K562 (cell line): Measurements from ENCODE around the gene DNAJB14. TPM values are rescaled to one million over a fixed set of nuclear protein-coding genes. Genes with fewer than 3 reads are reported as not detected.

Experiments used
- CCAR2 ChIP-seq: fragments of 200-400 bp; formaldehyde crosslinking; IDR thresholded peaks from 2 replicates; pipeline ENCODE4 v1.6.1; 2017; ENCODE audit warnings: mild to moderate bottlenecking, low read depth, low read length
- ELF4 ChIP-seq: fragments of 450-650 bp; formaldehyde crosslinking; IDR thresholded peaks from 2 replicates; pipeline ENCODE4 v1.4.0; 2022; ENCODE audit warnings: missing genetic modification characterization
- ESRRA ChIP-seq: fragments of 450-650 bp; IDR thresholded peaks from 2 replicates; pipeline ENCODE4 v1.6.1; 2014; ENCODE audit warnings: low read depth, mild to moderate bottlenecking, moderate library complexity, borderline replicate concordance
- FIP1L1 ChIP-seq: fragments of 200-400 bp; formaldehyde crosslinking; IDR thresholded peaks from 2 replicates; pipeline ENCODE4 v1.6.1; 2018; ENCODE audit warnings: mild to moderate bottlenecking, low read depth, low read length; ENCODE audit not compliant: poor library complexity, severe bottlenecking
- HNRNPH1 ChIP-seq: fragments of 200-400 bp; formaldehyde crosslinking; optimal IDR thresholded peaks from 2 replicates; pipeline ENCODE3; 2017; ENCODE audit warnings: low read depth, mild to moderate bottlenecking, low read length, moderate library complexity
- LARP7 ChIP-seq: fragments of 450-650 bp; IDR thresholded peaks from 2 replicates; pipeline ENCODE4 v1.6.1; 2016
- NEUROD1 ChIP-seq: fragments of 150-350 bp; IDR thresholded peaks from 2 replicates; pipeline ENCODE4 v1.6.1; 2014; ENCODE audit warnings: borderline replicate concordance, low read length, low read depth; ENCODE audit not compliant: partially characterized antibody
- NFATC3 ChIP-seq: fragments of 450-650 bp; IDR thresholded peaks from 2 replicates; pipeline ENCODE4 v1.6.1; 2017; ENCODE audit warnings: mild to moderate bottlenecking
- NUFIP1 ChIP-seq: fragments of 450-650 bp; IDR thresholded peaks from 2 replicates; pipeline ENCODE4 v1.6.1; 2018; ENCODE audit not compliant: partially characterized antibody
- PHB2 ChIP-seq: fragments of 450-650 bp; IDR thresholded peaks from 2 replicates; pipeline ENCODE4 v1.6.1; 2017; ENCODE audit warnings: low read depth
- PML ChIP-seq: IDR thresholded peaks from 2 replicates; pipeline ENCODE4 v1.6.1; 2012; ENCODE audit warnings: low read length, inconsistent platforms
- POLR3G ChIP-seq: IDR thresholded peaks from 2 replicates; pipeline ENCODE4 v1.6.1; 2011; ENCODE audit not compliant: insufficient read length, insufficient replicate concordance; ENCODE audit errors: extremely low read depth
- PRPF4 ChIP-seq: fragments of 200-400 bp; formaldehyde crosslinking; IDR thresholded peaks from one replicate; pipeline ENCODE4 v1.6.1; 2017; ENCODE audit warnings: low read length, low read depth, mild to moderate bottlenecking; ENCODE audit not compliant: insufficient read depth, poor library complexity, severe bottlenecking
- RNF2 ChIP-seq: sonication (generic); IDR thresholded peaks from 2 replicates; pipeline ENCODE4 v1.6.1; 2016
- SMAD3 ChIP-seq: fragments of 450-650 bp; formaldehyde crosslinking; conservative IDR thresholded peaks from 2 replicates; pipeline ENCODE4 v1.4.0; 2020; ENCODE audit warnings: mild to moderate bottlenecking
- U2AF1 ChIP-seq: fragments of 200-400 bp; formaldehyde crosslinking; optimal IDR thresholded peaks from 2 replicates; pipeline ENCODE3; 2017; ENCODE audit warnings: mild to moderate bottlenecking, low read depth, low read length, moderate library complexity
- YBX1 ChIP-seq: fragments of 450-650 bp; IDR thresholded peaks from 2 replicates; pipeline ENCODE4 v1.7.1; 2016; ENCODE audit warnings: mild to moderate bottlenecking
- ZC3H8 ChIP-seq: fragments of 450-650 bp; IDR thresholded peaks from 2 replicates; pipeline ENCODE4 v1.6.1; 2017
- ZNF274 ChIP-seq: IDR thresholded peaks from 2 replicates; pipeline ENCODE4 v1.6.1; 2011; ENCODE audit warnings: low read depth, mild to moderate bottlenecking, low read length, moderate library complexity, borderline replicate concordance
- ZNF282 ChIP-seq: sonication (generic); formaldehyde crosslinking; IDR thresholded peaks from 2 replicates; pipeline ENCODE4 v1.8.1; 2023; ENCODE audit warnings: missing genetic modification reagents
- ZNF311 ChIP-seq: fragments of 250-450 bp; sonication (Bioruptor Pico); IDR thresholded peaks from 2 replicates; pipeline ENCODE4 v1.4.0; 2020; ENCODE audit warnings: mild to moderate bottlenecking, moderate library complexity
- ZNF586 ChIP-seq: fragments of 450-650 bp; formaldehyde crosslinking; conservative IDR thresholded peaks from 2 replicates; pipeline ENCODE4 v1.4.0; 2020; ENCODE audit warnings: mild to moderate bottlenecking, moderate library complexity
- polyA plus RNA-seq, 8 experiments: library from polyadenylated mRNA; depleted of rRNA in 4 of 8; stranded (reverse) in 5 of 8; unstranded in 3 of 8; fragments of >200 nt; fragmentation: Nextera tagmentation in 2 of 8; fragmentation: Illumina TruSeq in 1 of 8; extraction: Ambion mirVana in 2 of 8; extraction: Trizol in 1 of 8; gene quantifications; 2 replicates each; pipeline versions ENCODE4 v1.2.1 to v1.2.3, GENCODE V29; 2011 to 2014; ENCODE audit warnings: inconsistent platforms in 1 of 8, missing spikeins in 1 of 8
- total RNA-seq, 7 experiments: library from RNA; depleted of rRNA in 6 of 7; stranded (reverse); fragments of >200 nt in 6 of 7; fragmentation: Illumina TruSeq in 2 of 7; extraction: Trizol in 2 of 7; gene quantifications; 2 replicates each; pipeline versions ENCODE4 v1.2.1 to v1.2.3, GENCODE V29; 2011 to 2021; ENCODE audit warnings: low replicate concordance in 1 of 7
- TF ChIP-seq, protein P1 (sequence below), 2 experiments: fragments of 450-650 bp; conservative IDR thresholded peaks; 2 replicates each; pipeline ENCODE4 v1.6.1; 2017; ENCODE audit warnings: mild to moderate bottlenecking in 2 of 2, moderate library complexity in 2 of 2
- TF ChIP-seq, protein P2 (sequence below), 2 experiments: fragments of 450-650 bp in 1 of 2; sonication (generic) in 1 of 2; formaldehyde crosslinking in 1 of 2; IDR thresholded peaks in 1 of 2; conservative IDR thresholded peaks in 1 of 2; 2 replicates each; pipeline versions ENCODE4 v1.6.1 to v1.8.1; 2016 to 2023; ENCODE audit warnings: mild to moderate bottlenecking in 2 of 2, moderate library complexity in 2 of 2, inconsistent platforms in 1 of 2, missing genetic modification reagents in 1 of 2

Gene DNAJB14
- total and polyA plus RNA-seq, 9 of the 15 experiments (the other 6 are each of a cell fraction or from before 2014, with no cell fraction given) = 5.5 to 28.0 (median 12.7) TPM

DNA sequence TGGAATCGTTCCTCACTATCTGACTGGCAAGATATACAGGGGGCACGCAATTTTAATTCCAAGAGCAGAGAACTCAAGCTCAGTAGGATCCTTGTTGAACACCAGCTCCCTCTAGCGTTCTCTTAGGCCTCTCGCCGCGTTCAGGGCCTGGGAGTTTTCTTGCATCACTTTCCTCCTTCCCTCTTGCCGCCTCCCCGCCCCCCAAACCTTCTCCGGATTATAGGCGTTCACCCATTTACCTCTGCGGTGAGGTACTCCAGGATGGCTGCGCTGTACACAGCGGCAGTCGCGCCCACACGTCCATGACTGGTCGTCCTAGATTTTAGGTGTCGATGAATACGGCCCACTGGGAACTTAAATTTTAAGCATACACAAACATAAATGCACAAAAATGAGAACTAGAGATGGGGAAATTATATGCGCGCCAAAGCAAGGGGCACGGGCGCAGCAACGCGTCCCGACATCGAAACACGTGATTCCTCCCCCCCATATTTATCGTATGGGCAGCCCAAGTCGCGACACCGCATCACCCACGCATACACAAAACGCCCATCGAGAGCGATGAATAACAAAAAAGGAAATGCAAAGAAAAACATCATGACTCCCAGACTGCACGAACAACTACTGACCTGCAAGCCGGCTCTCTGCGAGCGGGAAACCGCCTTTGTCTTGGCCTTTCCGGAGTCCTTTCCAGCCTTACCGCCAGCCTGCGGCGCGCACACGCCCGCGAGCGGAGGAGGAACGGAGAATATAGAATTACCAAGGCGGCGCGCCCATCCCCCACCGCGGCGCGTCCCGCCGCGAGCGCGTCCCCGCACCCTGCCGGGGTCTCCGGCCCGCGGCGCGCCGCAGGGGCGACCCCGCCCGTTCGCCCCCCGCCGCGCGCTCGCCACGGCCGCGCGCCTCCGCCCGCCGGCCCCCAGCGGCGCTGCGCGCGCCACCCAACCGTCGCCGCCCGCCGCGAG is 2.9 kb upstream of the DNAJB14 start (continued):
- no peak for TF ChIP-seq FIP1L1
- TF ChIP-seq ESRRA = peak; percentile 60; the same call in 1 of the 2 replicates
- no peak for TF ChIP-seq U2AF1
- TF ChIP-seq ZNF282 (CRISPR knock-in tag) = no peak
- no peak for TF ChIP-seq ZNF274
- no peak for TF ChIP-seq POLR3G
- no peak for TF ChIP-seq ZNF586
- peak; percentile 45 for TF ChIP-seq NEUROD1
- TF ChIP-seq NFATC3 = peak; percentile 41; the same call in 1 of the 2 replicates
- TF ChIP-seq ZNF311 = no peak
- TF ChIP-seq YBX1 = no peak
- no peak for TF ChIP-seq ZC3H8
- peak; percentile 74 for TF ChIP-seq LARP7
- TF ChIP-seq, protein P1, sequence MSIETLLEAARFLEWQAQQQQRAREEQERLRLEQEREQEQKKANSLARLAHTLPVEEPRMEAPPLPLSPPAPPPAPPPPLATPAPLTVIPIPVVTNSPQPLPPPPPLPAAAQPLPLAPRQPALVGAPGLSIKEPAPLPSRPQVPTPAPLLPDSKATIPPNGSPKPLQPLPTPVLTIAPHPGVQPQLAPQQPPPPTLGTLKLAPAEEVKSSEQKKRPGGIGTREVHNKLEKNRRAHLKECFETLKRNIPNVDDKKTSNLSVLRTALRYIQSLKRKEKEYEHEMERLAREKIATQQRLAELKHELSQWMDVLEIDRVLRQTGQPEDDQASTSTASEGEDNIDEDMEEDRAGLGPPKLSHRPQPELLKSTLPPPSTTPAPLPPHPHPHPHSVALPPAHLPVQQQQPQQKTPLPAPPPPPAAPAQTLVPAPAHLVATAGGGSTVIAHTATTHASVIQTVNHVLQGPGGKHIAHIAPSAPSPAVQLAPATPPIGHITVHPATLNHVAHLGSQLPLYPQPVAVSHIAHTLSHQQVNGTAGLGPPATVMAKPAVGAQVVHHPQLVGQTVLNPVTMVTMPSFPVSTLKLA (conservative IDR thresholded peaks at IDR 0.05) = peak; percentile 66 to 76
- TF ChIP-seq PHB2 = peak; percentile 22; the same call in 1 of the 2 replicates
- TF ChIP-seq PRPF4 = peak; percentile 93
- no peak for TF ChIP-seq ELF4 (CRISPR knock-in tag)
- TF ChIP-seq NUFIP1 = no peak
- no peak for TF ChIP-seq RNF2
- TF ChIP-seq, protein P2, sequence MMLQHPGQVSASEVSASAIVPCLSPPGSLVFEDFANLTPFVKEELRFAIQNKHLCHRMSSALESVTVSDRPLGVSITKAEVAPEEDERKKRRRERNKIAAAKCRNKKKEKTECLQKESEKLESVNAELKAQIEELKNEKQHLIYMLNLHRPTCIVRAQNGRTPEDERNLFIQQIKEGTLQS (IDR thresholded peaks at IDR 0.05) = peak; percentile 96
- TF ChIP-seq, protein P2 (CRISPR knock-in tag; conservative IDR thresholded peaks at IDR 0.05) = peak; percentile 94
- TF ChIP-seq PML = peak; percentile 59; the same call in 1 of the 2 replicates
- TF ChIP-seq SMAD3 (CRISPR knock-in tag) = no peak
- no peak for TF ChIP-seq HNRNPH1
- no peak for TF ChIP-seq CCAR2
